Measurements from ENCODE around the gene KLF7.

Gene KLF7

DNA sequence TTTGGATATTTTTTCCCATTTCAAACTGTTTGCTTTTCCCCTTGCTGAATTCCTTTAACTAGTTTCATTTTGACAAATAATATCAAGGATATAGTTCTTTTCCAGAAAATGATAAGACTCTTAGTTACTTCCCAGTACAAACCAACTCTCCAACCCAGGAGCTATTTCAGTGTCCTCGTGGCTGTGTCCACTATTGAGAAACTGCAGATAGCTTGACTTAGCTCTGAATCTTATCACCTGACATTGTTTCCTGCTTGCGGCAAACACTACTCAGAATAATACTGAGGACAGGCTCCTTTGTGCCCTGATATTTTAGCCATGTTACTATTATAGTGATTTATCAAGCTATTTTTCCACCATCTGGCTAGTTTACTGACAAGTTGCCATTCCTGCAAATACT is 74.6 kb downstream of the KLF7 start:
- DNase-seq (ENCODE audit: low read depth), result no peak

DNA sequence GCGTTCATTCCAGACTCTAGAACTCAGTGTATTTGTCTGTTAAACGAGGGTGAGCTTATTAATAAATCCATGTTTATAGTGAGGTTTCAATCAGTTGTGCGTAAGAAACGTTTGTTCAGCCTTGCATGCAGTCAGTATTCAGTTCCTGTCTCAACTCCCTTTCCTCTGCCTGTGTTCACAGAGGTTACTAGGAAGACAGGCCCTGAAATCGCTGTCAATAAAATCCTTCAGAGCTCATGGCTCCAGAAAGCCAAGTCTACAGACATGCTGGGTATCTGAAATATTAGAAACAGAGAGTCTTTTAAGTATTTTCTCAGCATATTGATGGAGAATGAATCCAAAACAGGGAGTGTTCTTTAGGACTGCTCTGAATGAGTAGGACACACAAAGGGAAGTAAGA is 75.4 kb downstream of the KLF7 start:
- DNase-seq (ENCODE audit: low read depth), result no peak

DNA sequence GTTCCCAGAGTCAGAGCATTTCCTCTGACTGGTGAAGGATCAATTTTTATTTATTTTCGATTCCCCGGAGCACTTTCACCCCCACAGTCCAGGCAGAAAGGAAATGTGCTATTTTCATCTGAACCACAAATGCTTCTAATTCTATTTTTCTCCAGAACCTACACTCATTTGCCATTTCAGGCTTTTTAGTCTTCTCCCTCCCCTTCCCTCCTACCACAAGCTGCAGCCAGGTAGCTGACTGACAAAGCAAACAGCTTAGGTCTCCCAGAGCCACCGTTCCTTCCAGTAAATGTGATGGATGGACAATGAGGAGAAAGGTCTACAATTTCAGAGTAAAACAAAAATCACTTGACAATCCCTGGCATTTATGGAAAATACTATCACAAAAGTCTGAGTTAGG is 76.9 kb downstream of the KLF7 start:
- DNase-seq (ENCODE audit: low read depth), result no peak

DNA sequence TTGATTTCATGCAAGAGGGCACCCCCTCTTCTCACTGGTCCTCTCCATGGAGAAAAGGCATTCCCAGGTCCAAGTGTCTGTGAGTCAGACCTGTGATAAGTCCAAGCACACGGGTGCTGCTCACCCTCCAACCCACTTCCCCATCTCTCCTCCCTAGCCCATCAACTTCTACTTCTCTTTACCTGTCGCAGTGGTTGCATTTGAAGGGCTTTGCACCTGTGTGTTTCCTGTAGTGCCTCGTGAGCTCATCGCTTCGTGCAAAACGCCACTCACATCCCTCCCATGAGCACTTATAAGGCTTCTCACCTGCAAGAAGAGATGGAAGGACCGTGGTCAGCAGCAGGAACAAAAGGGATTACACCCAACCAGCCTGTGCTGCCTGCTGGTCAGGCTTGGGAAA is 77.5 kb downstream of the KLF7 start:
- DNase-seq (ENCODE audit: low read depth), result no peak

DNA sequence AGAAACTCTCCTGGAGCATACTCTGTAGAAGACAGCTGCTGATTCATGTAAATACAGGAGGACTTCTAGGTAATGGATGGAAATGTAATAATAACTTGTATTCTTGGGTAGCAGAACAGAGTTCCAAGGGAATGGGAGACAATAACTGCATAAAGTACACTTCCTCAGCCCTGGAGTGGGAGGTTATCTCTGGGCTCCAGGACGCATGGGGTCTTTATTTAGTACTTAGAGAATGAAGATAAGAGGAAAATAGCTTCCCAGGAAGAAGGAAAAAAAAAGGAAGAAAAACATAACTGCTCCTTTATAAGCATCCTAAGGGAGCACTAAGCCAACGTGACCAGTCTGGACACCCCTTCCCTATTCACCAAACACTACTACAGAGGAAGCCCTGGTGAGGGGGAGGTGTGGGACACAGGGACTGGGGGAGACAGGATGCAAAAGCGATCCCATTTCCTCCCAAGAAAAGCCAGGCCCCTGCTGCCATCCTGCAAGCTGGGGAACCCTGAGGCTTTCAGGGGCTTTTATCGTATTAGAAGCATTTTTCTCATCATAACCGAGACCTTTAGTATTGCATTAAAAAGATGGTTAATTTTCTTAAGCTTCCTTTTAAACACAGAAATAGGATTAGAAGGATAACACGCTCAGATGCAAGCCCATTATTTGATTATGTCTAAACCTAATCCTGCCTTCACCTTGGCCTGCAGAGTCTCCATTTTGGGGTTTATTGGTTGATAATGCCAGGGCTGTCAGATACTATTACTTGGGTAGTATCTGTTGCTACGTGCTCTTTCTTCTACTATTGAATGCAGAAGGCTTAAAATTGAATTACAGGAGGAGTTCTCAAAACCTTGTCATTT is 78.5 kb downstream of the KLF7 start:
- DNase-seq (ENCODE audit: low read depth), result no peak

DNA sequence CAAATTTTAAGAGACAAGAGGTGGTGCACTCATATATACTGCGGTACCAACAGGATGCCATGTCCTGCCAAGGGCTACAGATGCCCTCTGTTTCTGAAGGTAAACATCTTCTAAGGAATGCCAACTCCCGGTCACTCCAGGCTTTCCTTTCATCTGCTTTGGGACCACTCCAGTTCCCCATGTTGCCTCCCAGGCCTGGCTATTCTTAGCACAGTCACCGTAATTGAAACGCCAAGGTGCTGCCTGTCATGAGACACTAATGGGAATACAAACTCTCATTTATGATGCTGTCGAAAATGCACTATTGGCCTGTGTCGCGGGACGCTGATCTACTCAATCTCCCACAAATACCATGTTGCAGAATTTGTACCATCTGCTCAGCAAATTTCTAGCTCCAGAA is 79.6 kb downstream of the KLF7 start:
- DNase-seq (ENCODE audit: low read depth), result no peak

DNA sequence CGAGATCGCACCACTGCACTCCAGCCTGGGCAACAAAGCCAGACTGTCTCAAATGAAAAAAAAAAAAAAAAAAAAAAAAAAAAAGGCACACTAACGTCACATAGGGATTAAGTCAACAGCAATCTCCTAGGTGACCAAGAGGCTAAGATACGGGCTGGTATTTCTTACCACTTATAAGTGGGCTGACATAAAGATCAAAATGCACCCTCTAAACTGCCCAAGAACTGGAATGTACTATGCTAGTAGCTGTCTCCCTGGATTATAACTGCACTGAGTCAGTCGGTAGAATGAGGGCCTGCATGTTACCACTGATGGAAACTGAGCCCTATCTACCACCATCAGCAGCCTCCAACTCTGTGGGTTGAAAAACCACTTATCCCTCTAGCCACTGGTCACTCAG is 80.6 kb downstream of the KLF7 start:
- DNase-seq (ENCODE audit: low read depth), result no peak

DNA sequence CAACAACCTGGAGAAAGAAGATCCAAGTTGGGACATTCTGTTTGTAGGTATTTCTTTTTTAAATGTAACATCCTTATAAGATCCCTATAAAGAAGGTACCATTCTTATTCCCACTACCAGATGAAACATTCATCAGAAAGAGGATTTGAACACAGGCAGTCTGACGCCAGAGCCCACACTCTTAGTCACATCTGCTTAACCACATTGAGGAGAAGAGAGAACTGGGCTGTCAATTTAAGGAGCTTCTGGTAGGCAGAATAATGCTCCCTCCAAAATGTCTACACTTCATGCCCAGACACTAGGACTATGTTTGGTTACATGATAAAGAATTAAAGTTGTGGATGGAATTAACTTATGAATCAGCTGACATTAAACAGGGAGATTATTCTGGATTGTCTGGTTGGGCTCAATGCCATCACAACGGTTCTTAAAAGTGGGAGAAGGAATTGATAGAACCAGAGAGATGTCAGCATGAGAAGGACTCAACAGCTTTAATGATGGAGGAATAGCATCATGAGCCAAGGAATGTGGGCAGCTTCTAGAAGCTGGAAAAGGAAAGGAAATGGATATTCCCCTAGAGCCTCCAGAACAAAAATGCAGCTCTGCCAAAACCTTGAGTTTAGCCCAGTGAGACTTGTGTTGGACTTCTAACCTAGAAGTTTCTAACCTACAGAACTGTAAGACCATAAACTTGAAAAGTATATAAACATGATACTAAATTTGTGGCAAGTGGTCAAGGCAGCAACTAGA is 82.2 kb downstream of the KLF7 start:
- no peak for DNase-seq (ENCODE audit: low read depth)

DNA sequence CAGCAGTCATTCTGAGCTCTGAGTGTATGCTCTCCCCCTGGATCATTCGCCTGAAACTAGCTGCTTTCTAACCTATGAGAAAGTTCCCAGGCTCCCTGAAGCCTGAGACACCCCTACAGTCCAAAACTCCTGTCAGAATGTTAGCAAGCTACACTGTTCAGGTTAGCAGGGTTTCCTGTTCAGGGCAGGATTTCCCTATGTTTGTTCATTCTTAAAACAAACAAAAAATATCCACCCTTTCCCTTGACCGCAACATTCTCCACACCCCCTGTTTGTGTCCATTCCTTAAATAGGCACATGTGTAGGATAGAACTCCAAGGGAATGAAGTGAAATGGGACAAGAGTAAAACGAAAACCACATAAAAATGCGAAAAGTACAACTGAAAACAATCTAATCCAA is 83.1 kb downstream of the KLF7 start:
- DNase-seq (ENCODE audit: low read depth), result no peak

DNA sequence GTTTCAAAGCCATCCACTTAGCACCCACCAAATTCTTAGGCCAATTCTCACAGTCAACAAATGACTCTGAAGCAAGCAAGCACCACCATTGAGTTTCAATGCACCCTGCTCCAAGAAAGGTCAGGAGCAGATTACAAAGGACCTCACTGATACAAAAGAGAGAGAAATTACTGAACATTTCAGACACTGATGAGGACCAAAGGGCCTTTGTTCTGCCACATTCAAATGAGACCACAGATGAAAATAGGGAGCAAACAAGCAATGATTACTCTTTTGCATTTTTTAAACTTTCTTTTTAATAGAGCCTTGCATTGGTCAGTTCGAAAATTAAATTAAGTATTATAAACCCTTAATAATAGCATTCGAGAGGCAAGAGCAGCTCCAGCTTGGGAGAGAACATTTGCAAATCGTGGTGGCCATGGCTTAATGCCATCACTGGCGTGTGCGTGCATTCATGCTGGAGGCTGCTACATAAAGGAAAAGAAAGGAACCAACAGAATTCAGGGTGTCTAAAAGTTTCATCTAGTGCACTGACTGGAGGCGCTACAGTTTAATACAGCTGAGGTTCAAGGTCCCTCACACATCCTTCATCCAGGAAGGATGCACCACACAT is 87.5 kb downstream of the KLF7 start:
- DNase-seq (ENCODE audit: low read depth), result no peak

DNA sequence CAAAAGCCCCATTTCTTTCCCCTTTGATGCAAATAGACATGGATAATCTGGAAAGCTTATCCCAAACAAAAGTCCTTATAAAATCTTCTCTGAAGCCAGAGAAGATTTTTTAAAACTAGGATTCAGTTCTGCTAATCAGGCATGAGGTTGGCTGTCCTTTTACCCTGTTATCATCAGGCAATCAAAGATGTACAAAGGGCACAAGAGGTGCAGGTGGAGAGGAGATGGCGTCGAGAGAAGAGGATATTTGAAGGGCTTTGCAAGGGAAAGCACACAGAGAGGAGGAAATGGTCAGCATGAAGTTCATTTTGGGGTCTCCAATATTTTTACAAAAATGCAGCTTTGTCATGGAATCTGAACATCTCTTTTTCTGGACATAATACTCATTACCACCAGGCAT is 88.5 kb downstream of the KLF7 start:
- no peak for DNase-seq (ENCODE audit: low read depth)

DNA sequence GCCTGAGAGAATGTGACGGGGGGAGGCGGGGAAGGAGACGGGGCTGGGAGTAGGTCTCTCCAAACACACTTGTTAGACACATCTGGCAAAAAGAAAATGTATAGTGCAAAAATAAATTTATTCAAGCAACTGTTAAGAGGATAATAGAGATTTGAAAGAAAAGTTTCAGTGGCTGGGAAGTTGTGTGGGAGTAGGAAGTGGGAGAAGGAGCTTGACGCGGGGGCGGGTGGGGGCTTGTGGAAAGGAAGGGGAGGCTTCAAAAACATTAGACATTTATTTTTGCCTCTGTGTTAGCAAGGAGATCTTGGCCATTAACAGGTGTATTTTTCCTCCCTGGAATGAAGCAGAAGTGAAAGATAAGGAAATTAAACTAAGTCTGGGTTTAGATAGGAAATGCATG is 90.3 kb downstream of the KLF7 start:
- no peak for DNase-seq (ENCODE audit: low read depth)

DNA sequence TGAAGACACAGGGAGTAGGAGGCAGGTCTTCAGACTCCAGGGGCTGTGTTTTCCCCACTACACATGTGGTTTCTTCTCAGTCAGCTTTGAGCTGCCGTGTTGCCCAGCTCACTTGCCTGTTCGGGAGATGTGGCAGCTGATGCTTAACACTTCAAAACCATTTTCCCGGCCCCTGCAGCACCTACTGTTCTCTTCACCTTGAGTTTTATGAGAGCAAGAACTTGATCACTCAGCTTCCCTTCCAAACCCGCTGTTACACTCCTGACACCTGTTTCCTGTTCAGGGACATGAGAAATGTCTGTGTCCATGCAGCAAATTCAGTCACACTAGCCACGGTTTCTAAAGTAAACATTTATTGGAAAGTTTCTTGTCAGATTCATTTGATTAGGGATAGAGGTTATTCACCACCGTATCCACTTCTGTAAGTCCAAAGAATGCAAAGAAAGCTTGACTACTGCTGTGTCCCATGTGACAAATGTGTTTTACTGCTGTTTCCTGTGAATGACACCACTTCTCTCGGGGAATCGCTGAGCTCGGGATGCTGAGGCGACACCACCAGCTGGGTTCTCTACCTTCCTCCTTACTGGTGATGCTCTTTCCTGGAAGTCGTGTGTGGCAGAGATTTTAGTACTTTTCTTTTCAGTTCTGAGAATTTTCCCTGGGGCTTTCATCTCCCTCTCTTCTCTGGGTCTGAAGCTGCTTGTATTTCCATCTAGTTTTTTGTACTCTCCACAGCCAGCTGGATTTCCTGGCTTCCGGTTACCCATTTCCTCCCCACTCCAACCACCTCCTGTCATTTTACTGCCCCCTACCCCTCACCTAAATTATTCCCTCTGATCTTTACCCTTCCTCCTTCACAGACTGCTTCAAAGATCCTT is 91.7 kb downstream of the KLF7 start:
- peak; percentile 47 for DNase-seq (ENCODE audit: low read depth)

DNA sequence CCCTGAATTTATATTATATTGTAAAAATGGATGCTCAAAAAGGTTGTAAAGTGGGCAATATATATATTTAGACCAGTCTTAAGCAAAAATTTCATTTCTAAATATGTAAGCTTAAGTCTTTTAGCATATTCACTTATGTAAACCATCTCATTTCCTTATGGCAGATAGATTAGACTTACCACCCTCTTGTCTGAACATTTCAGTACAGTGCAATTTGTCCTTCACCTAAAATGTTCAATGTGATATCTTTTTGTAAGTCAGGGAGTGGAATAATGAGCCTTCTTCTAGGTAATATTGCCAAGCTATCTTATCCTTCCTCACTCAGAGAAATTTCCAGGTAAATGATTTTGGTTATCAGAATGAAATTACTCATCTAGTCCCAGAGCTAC is 92.3 kb downstream of the KLF7 start:
- DNase-seq (ENCODE audit: low read depth), result no peak

DNA sequence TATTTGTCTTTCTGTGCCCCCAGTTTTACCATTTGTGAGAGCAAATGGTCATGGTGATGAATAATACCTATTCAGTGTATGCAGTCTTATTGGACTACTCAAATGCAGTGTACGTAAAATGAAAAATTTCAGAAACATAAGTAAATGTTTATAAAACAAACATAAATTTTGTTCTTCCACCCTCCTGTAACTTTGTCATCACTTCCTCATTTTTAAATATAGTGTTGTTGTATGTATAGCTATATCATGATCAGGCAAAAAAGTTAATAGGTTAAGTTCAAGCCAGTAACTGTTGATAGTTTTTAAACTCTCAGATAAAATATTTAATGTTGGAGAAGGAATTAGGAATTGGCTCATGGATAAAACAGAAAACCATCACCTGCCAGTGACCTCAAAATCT is 93.2 kb downstream of the KLF7 start:
- DNase-seq (ENCODE audit: low read depth), result no peak

DNA sequence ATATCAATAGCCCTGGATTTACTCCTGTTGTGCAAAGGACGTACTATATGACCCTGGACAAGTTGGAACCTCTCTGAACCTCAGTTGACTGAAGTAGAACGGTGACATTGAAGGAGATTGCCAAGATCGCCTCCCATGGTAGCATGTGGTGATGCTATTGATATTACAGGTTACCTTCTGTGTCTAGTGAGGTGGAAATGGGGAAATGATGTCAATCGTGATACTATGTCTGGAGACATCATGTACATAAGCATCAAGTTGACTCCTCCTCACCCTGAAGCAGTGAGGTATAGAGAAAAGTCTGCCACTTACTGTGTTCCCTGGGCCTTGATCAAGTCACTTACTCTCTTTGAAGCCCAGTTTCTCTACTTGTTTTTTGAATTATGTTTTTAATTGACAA is 93.9 kb downstream of the KLF7 start:
- DNase-seq (ENCODE audit: low read depth), result no peak

DNA sequence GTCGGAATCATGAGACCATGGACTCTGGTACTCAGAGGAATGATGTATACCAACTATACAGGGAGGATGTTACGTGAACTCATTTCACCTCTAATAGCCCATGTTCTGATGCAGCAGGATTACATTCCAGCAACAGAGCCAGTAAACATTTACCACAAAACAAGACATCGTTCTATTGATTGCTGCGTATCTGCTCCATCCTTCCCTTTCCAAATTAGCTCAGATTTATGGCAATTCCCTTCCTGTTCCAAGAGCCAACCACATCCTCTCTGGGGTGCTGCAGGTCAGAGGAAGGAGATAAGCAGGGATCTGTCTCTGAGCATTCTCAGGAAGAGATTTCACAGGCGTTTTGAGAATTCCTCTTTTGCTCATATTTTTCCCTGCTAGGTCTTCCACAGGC is 98.3 kb downstream of the KLF7 start:
- no peak for DNase-seq (ENCODE audit: low read depth)

DNA sequence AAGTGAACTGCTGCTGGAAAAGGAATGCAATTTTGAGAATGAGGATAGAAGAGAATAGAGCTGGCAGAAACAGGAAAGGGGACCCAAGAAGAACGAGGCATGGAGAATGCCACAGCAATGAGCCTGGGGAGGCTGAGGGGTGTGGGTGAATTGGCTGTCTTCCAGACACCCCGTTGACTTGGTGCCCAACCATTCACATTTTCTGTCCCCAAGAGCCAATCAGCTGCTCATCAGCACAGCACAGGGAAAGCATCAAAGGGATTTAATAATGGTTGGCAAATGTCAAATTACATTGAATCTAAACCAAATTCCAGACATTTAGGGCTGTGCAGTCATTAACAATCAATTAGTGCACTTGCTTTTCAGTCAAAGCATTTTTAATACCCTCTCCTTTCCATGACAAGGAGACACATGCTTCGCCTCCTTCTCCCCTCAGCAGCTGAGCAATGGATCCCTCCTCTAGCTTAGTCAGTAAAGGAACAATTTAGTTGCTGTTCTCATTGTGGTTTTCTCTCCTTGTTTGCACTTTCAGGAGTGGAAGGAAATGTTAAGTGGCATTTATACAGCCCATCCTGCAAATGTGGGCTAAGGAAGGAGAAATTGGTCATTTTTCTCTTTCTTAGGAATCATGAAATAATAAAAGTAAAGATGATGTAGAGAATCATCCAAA is 98.8 kb downstream of the KLF7 start:
- DNase-seq (ENCODE audit: low read depth), result no peak

DNA sequence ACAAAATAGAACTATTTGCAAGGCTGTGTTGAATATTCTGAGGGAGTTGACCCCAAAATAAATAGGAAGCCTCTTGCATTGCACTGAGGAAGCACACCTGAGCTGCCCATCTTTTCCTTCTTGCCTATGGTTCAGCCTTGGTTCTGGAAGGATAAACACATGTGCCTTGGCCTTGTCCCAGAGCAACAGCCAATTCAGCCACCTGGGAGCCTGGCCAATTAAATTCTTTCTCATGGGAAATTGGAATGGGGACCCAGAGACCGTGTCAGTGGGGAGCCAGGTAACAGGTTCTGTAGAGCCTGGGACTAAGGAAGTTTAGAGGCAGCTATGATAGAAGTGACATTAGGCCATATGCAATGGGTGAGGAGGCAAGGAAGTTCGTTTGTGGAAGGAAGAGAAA is 99.6 kb downstream of the KLF7 start:
- no peak for DNase-seq (ENCODE audit: low read depth)

DNA sequence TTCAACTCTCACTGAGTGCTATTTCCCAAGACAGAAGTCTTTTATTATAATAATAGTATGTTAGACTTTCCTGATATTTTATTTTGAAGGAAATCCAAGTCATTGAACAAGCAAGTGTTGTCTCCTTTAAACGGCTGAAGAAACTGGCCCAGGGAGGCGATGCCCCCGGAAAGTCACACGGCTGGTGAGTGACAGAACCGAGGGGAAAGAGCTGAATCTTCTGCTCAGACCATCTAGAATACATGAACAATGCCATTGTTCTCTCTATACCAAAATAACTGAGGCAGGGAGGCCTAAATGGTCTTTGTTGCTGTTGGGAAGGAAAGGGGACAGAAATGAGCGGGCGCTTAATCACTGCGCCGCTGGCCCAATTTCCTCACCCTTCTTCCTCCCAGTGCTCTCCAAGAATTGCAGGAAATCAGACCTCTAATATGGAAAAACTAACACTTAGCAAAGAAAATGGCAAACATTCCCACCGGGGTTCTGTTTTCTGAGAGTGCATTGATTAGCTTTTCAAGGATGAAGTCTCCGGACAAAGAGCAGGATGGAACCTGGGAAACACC is 101.5 kb downstream of the KLF7 start:
- DNase-seq (ENCODE audit: low read depth), result no peak

DNA sequence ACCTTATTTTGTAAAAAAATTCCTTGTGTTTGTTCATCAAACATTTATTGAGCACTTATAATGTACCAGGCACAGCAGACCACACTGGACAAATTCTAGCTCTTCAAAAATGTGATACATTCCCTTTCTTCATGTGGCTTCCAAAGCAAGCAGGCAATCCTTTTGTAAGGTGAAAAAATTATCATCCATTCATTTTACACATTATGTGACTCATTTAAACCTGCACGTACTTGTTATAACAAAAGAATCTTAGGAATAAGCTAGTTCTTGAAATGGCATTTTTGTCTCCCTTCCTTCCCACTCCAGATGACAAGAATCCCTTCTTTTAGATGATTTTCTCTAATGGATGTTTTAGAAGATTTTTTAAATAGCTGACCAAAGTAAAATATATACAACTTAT is 104.6 kb downstream of the KLF7 start:
- no peak for DNase-seq (ENCODE audit: low read depth)
